Activated naive CD4-positive, alpha-beta T cell treated with anti-CD3 and anti-CD28 coated beads, Interleukin-2, amount 50 U/mL, for 72 hours (primary cell): Measurements from ENCODE around the gene HCN3. TPM values are rescaled to one million over a fixed set of nuclear protein-coding genes. Genes with fewer than 3 reads are reported as not detected.
"Not testable (repeated sequence)": the region's sequence is repeated elsewhere in the genome, so short reads cannot be mapped to it uniquely, and the experiment has no call there.

Experiments used
- ATAC-seq, 2 donors: fragments of 150-1000 bp; cut with Tn5 transposase; 2 replicates each; pipeline ENCODE4 v1.10.0; 2021; ENCODE audit warnings: mild to moderate bottlenecking in 2 of 2, moderate library complexity in 2 of 2
- DNase-seq, 2 donors: peaks; one replicate each; pipeline ENCODE4 v3.0.0; 2021 to 2022; ENCODE audit warnings: low spot score in 2 of 2
- H3K27ac Mint-ChIP-seq, 2 donors: one replicate each; pipeline ENCODE4 v1.8.0; 2022; ENCODE audit warnings: mild to moderate bottlenecking in 2 of 2, mixed read lengths in 2 of 2
- H3K36me3 Mint-ChIP-seq, 2 donors: one replicate each; pipeline ENCODE4 v1.8.0; 2022; ENCODE audit warnings: mixed read lengths in 2 of 2
- H3K9me3 Mint-ChIP-seq, 2 donors: one replicate each; pipeline ENCODE4 v1.8.0; 2022; ENCODE audit warnings: mixed read lengths in 2 of 2
- total RNA-seq, 2 donors: library from RNA; stranded (reverse); gene quantifications; one replicate each; pipeline ENCODE4 v1.2.3, GENCODE V29; 2022

Gene HCN3
- total RNA-seq: 1 to 10 TPM; 3.9 to 4.8 TPM

DNA sequence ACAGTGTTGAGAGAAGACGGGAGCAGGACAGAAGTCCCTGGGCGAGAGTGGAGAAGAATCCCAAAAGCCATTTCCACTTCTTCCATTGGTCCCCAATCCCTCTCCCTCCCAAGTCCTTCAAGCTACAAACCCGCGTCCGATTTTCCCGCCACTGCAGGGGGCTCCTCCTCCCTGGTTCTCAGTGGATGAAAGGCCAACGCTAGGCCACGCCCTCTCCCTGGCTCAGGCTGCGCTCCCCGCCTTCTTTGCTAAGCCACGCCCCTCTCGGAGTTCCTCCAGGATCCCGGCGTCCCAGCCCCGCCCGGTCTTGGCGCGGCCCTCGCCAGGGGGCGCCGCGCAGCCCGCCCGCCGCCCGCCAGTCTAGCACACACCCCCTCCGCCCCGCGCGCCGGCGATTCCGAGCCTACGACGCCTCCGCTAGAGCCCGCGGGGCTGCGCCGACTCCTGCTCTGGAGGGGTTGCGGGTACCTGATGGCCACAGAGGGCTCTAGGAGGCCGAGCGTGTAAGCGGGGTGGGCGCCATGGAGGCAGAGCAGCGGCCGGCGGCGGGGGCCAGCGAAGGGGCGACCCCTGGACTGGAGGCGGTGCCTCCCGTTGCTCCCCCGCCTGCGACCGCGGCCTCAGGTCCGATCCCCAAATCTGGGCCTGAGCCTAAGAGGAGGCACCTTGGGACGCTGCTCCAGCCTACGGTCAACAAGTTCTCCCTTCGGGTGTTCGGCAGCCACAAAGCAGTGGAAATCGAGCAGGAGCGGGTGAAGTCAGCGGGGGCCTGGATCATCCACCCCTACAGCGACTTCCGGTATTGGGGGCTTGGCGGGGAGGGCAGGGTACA, at the start of gene HCN3:
Gene HCN3 (plus strand): TSS at position 394 of the 832 bp plus-strand sequence. CDS start 128 bp downstream, at position 522.
- H3K9me3 Mint-ChIP-seq: peaks cover 0 to 6% of the 10 kb centered on the region in 2 donors
- DNase-seq (peak; percentile 95 to 96), ATAC-seq (peak; percentile 72 to 73)
- no peak within 1 kb of the TSS for H3K27ac Mint-ChIP-seq
- peaks cover 8 to 12% of the 10 kb centered on the region in 2 donors for H3K36me3 Mint-ChIP-seq

- peak overlapping the region; percentile 82 to 96 for H3K27ac Mint-ChIP-seq
- DNase-seq: no peak
- peaks cover 0 to 18% of the 10 kb centered on the region in 2 donors for H3K36me3 Mint-ChIP-seq
- no peaks in the 10 kb centered on the region for H3K9me3 Mint-ChIP-seq
- no peak for ATAC-seq
These were observed 49.2 kb upstream of the HCN3 start for GRCh38 chr1:155228096-155228427.

DNA sequence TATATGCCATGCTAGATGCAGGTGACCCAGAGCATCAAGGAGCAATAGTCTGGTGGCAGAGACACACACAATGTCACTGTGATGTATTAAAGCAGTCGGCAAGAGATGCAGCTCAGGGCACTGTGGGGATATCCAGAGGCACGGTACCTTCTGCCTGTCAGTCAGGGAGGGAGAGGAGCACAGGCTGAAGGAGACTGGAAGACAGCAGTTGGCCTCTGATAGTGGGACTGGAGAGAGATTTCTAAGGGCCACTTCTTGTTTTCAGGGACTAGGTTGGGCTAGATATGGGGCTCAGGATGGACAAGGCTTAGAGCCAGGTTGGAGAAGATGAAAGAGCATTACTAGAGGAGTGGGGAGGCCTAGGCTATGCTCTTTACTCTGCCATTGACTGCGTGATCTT, 46.0 kb upstream of the HCN3 start:
- not testable (repeated sequence) for H3K9me3 Mint-ChIP-seq, DNase-seq, ATAC-seq, H3K36me3 Mint-ChIP-seq
- peak overlapping the region; percentile 7 to 75 for H3K27ac Mint-ChIP-seq

DNA sequence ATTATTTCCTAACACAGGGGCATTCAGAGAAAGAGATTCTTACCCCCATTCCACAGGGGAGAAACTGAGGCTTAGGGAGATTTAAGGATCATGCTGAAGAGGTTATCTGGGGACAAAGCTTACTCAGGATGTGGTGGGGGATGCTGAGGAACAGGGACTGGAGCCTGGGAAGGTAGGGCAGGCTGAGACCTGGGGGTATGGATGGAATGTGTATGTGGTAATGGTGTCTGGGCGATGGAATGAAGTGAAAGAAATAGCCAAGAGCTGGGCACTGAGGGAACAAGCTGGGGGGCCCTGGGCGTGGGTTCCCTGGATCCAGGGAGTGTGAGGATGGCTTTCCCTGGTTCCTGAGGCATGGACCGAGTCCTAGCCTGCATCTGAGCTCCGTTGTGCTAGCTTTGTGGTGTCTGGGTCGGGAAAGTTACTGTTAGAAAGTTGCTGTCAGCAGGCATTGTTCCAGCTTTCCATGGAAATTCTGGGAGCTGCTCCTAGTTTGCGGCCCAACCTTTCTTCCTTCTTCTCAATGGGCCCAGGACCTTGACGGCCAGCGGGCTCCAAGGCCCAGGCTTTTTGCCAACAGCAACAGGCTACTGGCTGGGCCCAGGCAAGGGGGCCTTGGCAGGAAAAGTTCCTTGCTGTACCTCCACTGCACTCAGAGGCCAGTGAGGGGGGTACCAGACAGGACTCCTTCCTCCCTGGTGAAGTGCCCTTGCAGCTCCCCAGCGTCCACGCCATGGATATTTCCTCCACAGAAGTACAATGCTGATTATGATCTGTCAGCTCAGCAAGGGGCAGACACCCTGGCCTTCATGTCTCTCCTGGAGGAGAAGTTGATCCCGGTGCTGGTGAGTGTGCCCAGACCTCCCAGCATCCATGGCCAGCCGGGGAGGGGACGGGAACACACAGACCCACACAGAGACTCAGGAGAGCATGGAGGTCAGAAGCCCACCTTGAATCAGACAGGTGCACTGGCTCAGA, 45.0 kb upstream of the HCN3 start:
- H3K27ac Mint-ChIP-seq: peak overlapping the region; percentile 29 to 75
- DNase-seq, ATAC-seq, H3K36me3 Mint-ChIP-seq, H3K9me3 Mint-ChIP-seq: not testable (repeated sequence)

DNA sequence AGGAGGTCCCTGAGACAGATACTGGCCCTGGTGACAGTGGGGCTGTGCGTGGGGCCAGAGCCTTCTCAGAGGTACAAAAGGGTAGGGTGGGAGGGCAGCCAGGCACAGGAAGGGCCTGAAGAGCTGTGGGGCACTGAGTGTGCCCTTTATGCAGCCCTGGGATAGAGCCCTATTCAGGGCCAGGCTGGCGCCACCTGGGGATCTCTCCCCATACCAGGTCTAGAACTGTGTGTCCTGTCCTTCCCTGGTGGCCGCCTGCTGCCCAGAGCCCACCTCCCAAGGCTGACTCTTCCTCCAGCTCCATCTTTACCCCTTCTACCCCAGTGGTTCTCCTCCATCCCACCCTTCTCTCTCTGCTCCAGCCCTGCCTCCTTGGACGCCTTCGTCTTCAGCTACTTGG, 43.8 kb upstream of the HCN3 start:
- H3K36me3 Mint-ChIP-seq, H3K27ac Mint-ChIP-seq, H3K9me3 Mint-ChIP-seq, DNase-seq: not testable (repeated sequence)
- peak in 1 of 2 donors; percentile 33 for ATAC-seq

DNA sequence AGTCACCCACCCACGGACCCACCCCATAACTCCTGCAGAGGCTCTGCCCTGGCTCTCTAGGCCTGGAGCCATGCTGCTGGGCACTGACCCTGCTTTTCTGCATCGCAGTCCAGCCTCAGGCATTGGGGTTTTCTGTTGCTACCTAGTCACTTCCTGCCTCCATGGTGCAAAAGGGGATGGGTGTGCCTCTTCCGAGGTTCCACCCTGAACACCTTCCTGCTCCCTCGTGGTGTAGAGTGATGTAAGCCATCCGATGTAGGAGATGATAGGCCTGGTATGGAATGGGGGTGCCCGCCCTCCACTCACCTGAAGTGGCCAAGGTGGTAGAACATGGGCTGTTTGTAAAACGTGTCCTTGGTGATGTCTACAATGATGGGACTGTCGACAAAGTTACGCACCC, 41.9 kb upstream of the HCN3 start:
- H3K9me3 Mint-ChIP-seq, DNase-seq, H3K36me3 Mint-ChIP-seq, ATAC-seq: not testable (repeated sequence)
- peak overlapping the region in 1 of 2 donors; percentile 38 for H3K27ac Mint-ChIP-seq

DNA sequence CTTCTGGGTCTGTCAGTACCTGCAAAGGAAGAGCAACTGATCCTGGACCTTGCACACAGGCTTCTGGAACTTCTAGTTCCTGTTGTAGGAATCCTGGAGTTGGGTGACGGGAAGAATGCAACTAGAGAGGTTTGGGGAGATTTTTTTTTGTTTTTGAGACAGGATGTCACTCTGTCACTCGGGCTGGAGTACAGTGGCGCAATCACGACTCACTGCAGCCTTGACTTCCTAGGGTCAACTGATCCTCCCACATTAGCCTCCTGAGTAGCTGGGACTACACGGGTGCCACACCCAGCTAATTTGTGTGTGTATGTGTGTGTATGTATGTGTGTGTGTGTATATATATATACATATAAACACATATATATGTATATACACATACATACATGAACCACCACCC, 40.8 kb upstream of the HCN3 start:
- H3K9me3 Mint-ChIP-seq: no peaks in the 10 kb centered on the region
- H3K27ac Mint-ChIP-seq: no peak overlapping the region
- peaks cover 0 to 13% of the 10 kb centered on the region in 2 donors for H3K36me3 Mint-ChIP-seq
- ATAC-seq (no peak), DNase-seq (no peak)

DNA sequence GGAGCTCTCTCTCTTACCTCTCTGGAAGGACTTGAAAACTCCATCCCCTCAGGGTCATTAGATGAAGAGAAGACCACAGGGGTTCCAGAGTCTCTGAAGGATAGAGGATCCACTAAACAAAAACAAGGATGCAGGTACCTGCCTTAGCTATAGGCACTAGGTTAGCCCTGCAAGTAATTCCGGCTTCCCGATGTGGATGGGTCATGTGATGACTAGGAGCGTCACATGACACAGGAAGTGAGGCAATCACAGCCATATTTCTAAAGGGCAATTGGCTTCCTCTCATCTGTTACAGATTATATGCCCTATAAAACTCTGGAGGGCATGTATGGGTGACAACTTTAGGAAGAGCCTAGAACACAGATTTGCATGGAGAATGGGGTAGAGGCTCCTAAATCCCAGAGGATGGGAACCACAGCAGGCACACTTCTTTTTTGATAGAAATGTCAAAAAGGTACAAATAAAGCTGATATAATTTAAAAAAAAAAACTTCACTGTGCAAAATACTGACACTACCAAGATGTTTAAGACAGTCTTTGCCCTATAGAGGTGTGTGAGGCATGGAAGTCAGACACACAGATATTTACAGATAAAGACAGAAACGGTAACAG, 36.1 kb upstream of the HCN3 start:
- H3K27ac Mint-ChIP-seq: peak overlapping the region; percentile 86 to 92

DNA sequence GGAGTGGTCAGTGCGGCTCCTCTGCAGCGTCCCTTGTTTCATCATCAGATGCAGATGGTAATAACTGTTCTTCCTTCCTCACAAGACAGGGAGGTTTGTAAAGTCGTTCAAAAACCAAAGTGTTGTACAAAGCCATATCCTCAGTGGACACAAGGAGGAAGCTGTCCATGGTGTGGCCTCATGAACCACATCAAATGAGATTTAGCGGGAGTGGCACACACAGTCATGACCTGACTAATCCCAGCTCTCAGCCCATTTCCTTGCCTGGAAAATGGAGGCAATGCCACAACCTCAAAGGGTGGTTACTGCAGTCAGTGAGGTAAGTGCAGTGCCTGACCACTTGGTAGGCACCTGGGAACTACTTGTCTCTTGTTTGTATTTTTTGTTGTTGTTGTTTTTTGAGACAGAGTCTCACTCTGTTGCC, 35.4 kb upstream of the HCN3 start:
- DNase-seq: peak in 1 of 2 donors; percentile 75
- H3K27ac Mint-ChIP-seq: peak overlapping the region in 1 of 2 donors; percentile 86

More for the DNA sequence above, 36.1 kb upstream of the HCN3 start:
- DNase-seq (peak in 1 of 2 donors; percentile 65), ATAC-seq (peak; percentile 37 to 53)
- Mint-ChIP-seq H3K36me3 (peaks cover 13 to 23% of the 10 kb centered on the region in 2 donors), H3K9me3 (peaks cover 0 to 6% of the 10 kb centered on the region in 2 donors)

DNA sequence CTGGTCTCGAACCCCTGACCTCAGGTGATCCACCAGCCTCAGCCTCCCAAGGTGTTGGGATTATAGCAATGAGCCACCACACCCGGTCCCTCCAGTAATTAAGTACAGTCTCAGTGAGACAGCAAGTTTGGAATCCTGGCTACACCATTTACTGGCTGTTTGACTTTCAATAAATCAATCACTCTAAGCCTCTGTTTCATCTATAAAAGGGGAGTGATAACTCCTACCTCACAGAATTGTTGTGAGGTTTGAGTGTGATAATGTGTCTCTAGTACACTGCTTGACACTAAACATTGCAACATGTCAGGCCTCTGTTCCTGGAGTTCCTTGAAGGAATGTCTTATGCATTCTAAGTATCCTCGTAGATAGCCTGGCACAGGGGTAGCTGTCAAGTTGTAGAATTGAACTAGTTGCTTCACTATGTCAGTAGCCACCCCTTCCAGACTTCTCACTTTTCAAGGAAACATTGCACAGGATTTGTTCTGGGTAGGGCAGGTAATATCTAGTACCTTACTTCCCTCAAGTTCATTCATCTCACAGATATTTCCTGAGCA, 34.4 kb upstream of the HCN3 start:
- Mint-ChIP-seq H3K9me3 (peaks cover 0 to 6% of the 10 kb centered on the region in 2 donors), H3K36me3 (peaks cover 15 to 16% of the 10 kb centered on the region in 2 donors), H3K27ac (peak overlapping the region in 1 of 2 donors; percentile 86)
- ATAC-seq (no peak), DNase-seq (no peak)

More for the DNA sequence above, 35.4 kb upstream of the HCN3 start:
- ATAC-seq: peak in 1 of 2 donors; percentile 55
- Mint-ChIP-seq H3K9me3 (peaks cover 0 to 6% of the 10 kb centered on the region in 2 donors), H3K36me3 (peaks cover 16 to 23% of the 10 kb centered on the region in 2 donors)

DNA sequence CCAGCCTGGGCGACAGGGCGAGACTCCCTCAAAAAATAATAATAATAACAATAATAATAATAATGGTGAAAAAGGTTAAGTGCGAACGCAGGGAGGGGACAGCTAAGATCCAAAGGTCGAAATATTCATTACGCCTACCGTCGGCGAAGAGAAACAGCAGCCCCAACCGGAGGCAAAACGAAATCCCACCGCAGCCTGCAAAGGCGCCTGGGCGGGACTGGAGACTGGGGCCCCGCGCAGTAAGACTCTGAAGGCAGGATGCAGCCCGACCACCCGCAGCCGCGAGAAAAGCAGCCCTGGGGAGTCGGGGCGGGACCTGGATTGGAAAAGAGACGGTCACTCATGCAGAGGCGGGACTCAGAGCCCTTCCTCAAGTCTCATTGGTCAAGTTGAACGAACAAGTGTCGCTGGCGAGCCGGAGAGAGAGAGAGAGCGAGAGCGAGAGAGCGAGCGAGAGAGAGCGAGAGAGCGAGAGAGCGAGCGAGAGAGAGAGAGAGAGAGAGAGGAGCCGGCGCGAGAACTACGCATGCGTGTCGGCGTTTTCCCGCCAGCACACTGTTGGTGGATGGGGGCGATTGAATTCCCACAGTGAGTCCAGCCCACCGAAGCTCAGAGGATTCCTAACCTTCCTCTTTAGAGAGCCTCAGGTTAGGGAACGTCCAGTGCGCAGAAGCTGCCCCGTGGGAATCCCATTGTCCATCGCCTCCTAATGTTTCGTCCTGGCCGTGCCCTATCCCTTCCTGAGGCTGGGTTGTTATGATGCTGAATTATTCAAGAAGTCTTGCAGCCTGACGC, 32.7 kb upstream of the HCN3 start:
- peaks cover 15 to 16% of the 10 kb centered on the region in 2 donors for H3K36me3 Mint-ChIP-seq
- DNase-seq: peak; percentile 95 to 97
- H3K9me3 Mint-ChIP-seq: peaks cover 0 to 6% of the 10 kb centered on the region in 2 donors
- ATAC-seq: peak; percentile 89 to 97
- peak overlapping the region; percentile 86 to 95 for H3K27ac Mint-ChIP-seq

- ATAC-seq (no peak), DNase-seq (no peak)
- Mint-ChIP-seq H3K9me3 (peaks cover 0 to 6% of the 10 kb centered on the region in 2 donors), H3K36me3 (peaks cover 15 to 16% of the 10 kb centered on the region in 2 donors), H3K27ac (peak overlapping the region; percentile 83 to 86)
These were observed 32.1 kb upstream of the HCN3 start for GRCh38 chr1:155245163-155245524.

DNA sequence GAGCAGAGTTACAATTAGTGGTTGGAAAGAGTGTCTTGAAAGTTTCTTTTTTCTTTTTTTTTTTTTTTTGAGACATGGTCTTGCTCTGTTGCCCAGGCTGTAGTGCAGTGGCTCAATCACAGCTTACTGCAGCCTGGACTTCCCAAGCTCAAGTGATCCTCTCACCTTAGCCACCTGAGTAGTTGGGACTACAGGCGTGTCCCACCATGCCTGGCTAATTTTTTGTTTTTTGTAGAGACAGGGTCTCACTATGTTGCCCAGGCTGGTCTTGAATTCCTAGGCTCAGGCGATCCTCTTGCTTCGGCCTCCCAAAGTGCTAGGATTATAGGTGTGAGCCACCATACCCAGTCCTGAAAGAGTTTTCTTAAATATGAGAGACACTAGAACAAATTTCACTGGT, 30.5 kb upstream of the HCN3 start:
- not testable (repeated sequence) for H3K9me3 Mint-ChIP-seq, ATAC-seq, DNase-seq
- H3K27ac Mint-ChIP-seq: peak overlapping the region in 1 of 2 donors; percentile 13
- peaks cover 11 to 16% of the 10 kb centered on the region in 2 donors for H3K36me3 Mint-ChIP-seq

DNA sequence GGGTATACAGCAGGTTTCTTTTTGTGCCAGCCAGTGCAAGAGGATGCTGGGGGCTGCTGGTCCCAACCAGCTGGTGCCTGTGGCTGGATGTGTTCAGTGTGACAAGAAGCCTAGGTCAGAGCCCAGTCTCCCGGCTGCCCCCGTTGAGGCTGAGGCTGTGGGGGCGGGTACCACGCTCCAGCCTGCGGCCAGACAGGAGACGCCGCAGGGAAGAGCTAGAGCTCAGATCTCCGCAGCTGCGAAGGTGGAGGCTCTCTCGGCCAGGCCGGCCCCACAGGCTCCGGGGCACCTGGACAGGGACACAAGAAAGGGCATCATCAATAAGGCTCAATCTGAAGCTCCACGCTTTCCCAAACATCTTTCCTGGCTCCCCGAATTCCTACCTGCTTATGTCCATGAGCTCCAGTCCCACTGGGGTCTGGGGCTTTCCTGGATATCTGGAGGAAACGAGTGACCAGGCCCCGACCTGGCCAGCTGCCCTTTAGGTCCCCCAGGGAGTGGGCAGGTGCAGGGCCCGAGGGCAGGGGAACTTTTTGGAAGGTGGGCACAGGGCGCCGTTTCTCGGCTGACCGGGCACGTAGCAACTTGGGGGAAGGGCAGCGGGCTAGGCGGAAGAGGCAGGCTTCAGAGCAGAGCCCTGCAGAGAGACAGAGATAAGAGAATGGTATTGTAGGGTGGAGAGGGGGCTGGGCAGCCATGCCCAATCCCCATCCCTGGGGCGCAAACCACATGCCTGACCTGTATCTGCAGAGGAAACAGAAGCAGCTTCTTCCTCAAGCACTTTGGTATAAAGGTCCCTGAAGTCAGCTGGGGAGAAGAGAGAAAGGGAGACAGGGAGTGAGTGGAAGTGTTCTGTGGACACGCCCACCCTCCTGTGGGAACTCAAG, 29.4 kb upstream of the HCN3 start:
- peaks cover 11 to 16% of the 10 kb centered on the region in 2 donors for H3K36me3 Mint-ChIP-seq
- H3K9me3 Mint-ChIP-seq: peaks cover 0 to 6% of the 10 kb centered on the region in 2 donors
- DNase-seq (no peak), ATAC-seq (no peak)
- H3K27ac Mint-ChIP-seq: no peak overlapping the region
